ENCODE results near the gene SPOCK3.

- TF ChIP-seq, protein P1, sequence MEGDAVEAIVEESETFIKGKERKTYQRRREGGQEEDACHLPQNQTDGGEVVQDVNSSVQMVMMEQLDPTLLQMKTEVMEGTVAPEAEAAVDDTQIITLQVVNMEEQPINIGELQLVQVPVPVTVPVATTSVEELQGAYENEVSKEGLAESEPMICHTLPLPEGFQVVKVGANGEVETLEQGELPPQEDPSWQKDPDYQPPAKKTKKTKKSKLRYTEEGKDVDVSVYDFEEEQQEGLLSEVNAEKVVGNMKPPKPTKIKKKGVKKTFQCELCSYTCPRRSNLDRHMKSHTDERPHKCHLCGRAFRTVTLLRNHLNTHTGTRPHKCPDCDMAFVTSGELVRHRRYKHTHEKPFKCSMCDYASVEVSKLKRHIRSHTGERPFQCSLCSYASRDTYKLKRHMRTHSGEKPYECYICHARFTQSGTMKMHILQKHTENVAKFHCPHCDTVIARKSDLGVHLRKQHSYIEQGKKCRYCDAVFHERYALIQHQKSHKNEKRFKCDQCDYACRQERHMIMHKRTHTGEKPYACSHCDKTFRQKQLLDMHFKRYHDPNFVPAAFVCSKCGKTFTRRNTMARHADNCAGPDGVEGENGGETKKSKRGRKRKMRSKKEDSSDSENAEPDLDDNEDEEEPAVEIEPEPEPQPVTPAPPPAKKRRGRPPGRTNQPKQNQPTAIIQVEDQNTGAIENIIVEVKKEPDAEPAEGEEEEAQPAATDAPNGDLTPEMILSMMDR (conservative IDR thresholded peaks at IDR 0.05; ENCODE audit: low read depth, low read length): no peak
- TF ChIP-seq EZH2 (IDR thresholded peaks at IDR 0.05; ENCODE audit: borderline replicate concordance, low read depth, low read length, poor library complexity, severe bottlenecking): no peak
These were observed 57.4 kb downstream of the SPOCK3 start for GRCh38 chr4:167176723-167177367.
